ENCODE results near the gene CYSLTR1.

- TF ChIP-seq, protein P1, sequence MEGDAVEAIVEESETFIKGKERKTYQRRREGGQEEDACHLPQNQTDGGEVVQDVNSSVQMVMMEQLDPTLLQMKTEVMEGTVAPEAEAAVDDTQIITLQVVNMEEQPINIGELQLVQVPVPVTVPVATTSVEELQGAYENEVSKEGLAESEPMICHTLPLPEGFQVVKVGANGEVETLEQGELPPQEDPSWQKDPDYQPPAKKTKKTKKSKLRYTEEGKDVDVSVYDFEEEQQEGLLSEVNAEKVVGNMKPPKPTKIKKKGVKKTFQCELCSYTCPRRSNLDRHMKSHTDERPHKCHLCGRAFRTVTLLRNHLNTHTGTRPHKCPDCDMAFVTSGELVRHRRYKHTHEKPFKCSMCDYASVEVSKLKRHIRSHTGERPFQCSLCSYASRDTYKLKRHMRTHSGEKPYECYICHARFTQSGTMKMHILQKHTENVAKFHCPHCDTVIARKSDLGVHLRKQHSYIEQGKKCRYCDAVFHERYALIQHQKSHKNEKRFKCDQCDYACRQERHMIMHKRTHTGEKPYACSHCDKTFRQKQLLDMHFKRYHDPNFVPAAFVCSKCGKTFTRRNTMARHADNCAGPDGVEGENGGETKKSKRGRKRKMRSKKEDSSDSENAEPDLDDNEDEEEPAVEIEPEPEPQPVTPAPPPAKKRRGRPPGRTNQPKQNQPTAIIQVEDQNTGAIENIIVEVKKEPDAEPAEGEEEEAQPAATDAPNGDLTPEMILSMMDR (IDR thresholded peaks at IDR 0.05; ENCODE audit: insufficient read depth, low read depth, low read length): no peak
- TF ChIP-seq EZH2 (IDR thresholded peaks at IDR 0.05; ENCODE audit: insufficient read depth, low read length): no peak
These were observed 39.2 kb upstream of the CYSLTR1 start for GRCh38 chrX:78366576-78366975.

Measured in astrocyte (in vitro differentiated cells and primary cell).